Measurements from ENCODE around the gene DPP9. TPM values are rescaled to one million over a fixed set of nuclear protein-coding genes. Genes with fewer than 3 reads are reported as not detected.
A peak's percentile ranks its signal among the peaks of the same experiment; 100 is the strongest.
"Not testable (repeated sequence)": the region's sequence is repeated elsewhere in the genome, so short reads cannot be mapped to it uniquely, and the experiment has no call there.

The DPP9 gene
- total RNA-seq, 1 experiment from 2014 or later, result 27.7 TPM

- no peak for DNase-seq (ENCODE audit: low spot score)
These were observed 35.1 kb downstream of the DPP9 start for GRCh38 chr19:4688587-4688986.

- DNase-seq (ENCODE audit: low spot score), result no peak
These were observed 36.2 kb downstream of the DPP9 start for GRCh38 chr19:4687396-4687795.

- no peak for DNase-seq (ENCODE audit: low spot score)
These were observed 36.9 kb downstream of the DPP9 start for GRCh38 chr19:4686700-4687099.

- DNase-seq (ENCODE audit: low spot score), result no peak
These were observed 39.1 kb downstream of the DPP9 start for GRCh38 chr19:4684312-4685095.

GRCh38 chr19:4682417-4683200 is 41.0 kb downstream of the DPP9 start:
- DNase-seq (ENCODE audit: low spot score), result no peak

GRCh38 chr19:4680021-4680420 is 43.6 kb downstream of the DPP9 start:
- DNase-seq (ENCODE audit: low spot score), result not testable (repeated sequence)

GRCh38 chr19:4678881-4679790 is 44.5 kb downstream of the DPP9 start:
- no peak for DNase-seq (ENCODE audit: low spot score)

- peak; percentile 45 for DNase-seq (ENCODE audit: low spot score)
These were observed 46.5 kb downstream of the DPP9 start for GRCh38 chr19:4676955-4677731.

GRCh38 chr19:4675346-4675745 is 48.3 kb downstream of the DPP9 start:
- DNase-seq (ENCODE audit: low spot score), result no peak

GRCh38 chr19:4673726-4674125 is 49.9 kb downstream of the DPP9 start:
- no peak for DNase-seq (ENCODE audit: low spot score)

GRCh38 chr19:4673216-4673615 is 50.4 kb downstream of the DPP9 start:
- no peak for DNase-seq (ENCODE audit: low spot score)

GRCh38 chr19:4671185-4671851 is 52.3 kb downstream of the DPP9 start:
- no peak for DNase-seq (ENCODE audit: low spot score)

- peak; percentile 82 for DNase-seq (ENCODE audit: low spot score)
These were observed 53.7 kb downstream of the DPP9 start, which contains the start of gene MYDGF for GRCh38 chr19:4669723-4670480. Gene MYDGF (minus strand): TSS chr19:4670342. CDS start chr19:4670334, 8 bp downstream.

GRCh38 chr19:4664642-4665041 is 59.0 kb downstream of the DPP9 start:
- no peak for DNase-seq (ENCODE audit: low spot score)

GRCh38 chr19:4662812-4663211 is 60.8 kb downstream of the DPP9 start:
- DNase-seq (ENCODE audit: low spot score), result no peak

GRCh38 chr19:4662020-4662695 is 61.5 kb downstream of the DPP9 start:
- no peak for DNase-seq (ENCODE audit: low spot score)

GRCh38 chr19:4660993-4661392 is 62.6 kb downstream of the DPP9 start:
- no peak for DNase-seq (ENCODE audit: low spot score)

GRCh38 chr19:4660181-4660791 is 63.4 kb downstream of the DPP9 start:
- DNase-seq (ENCODE audit: low spot score), result peak; percentile 33

- DNase-seq (ENCODE audit: low spot score), result no peak
These were observed 65.8 kb downstream of the DPP9 start for GRCh38 chr19:4657835-4658234.
